ENCODE data around the gene CARD8.

- TF ChIP-seq CTCF (conservative IDR thresholded peaks at IDR 0.05), result no peak
- no peak for TF ChIP-seq EZH2 (IDR thresholded peaks at IDR 0.05; ENCODE audit: low read depth)
These were observed 9.6 kb downstream of the CARD8 start for GRCh38 chr19:48246101-48246500.

All from PC-9 (cell line).